K562 (cell line): ENCODE measurements around the gene COL13A1. TPM values are rescaled to one million over a fixed set of nuclear protein-coding genes. Genes with fewer than 3 reads are reported as not detected.
A peak's percentile ranks its signal among the peaks of the same experiment; 100 is the strongest.

ENCODE experiments used
- ATAC-seq: fragments of 200-7000 bp; cut with Tn5 transposase; 3 replicates; pipeline ENCODE4 v1.9.1; 2020; ENCODE audit warnings: moderate library complexity
- BruUV-seq: library from RNA; stranded (reverse); fragments of 400-500 nt; replicated peaks from 2 replicates; lab custom pipeline; 2021; lab: Mats Ljungman, UMichigan
- CTCF ChIA-PET: fragments of 300-600 bp; formaldehyde crosslinking; extraction: SDS; loops from one replicate; lab custom pipeline; 2021; ENCODE audit warnings: low intra/inter-chr PET ratio; lab: Yijun Ruan, JAX
- POLR2A ChIA-PET: fragments of 300-600, 350-650 bp; sonication (Branson Sonifier 250); formaldehyde crosslinking; extraction: SDS; loops from one replicate; lab custom pipeline; 2021; ENCODE audit warnings: antibody characterized with exemption, inconsistent platforms; lab: Yijun Ruan, JAX
- DNase-seq, 4 experiments: peaks; one replicate each; pipeline versions ENCODE4 v3.0.0 to v3.0.0-alpha.2; 2011 to 2018; ENCODE audit warnings: low spot score in 3 of 4, mixed read lengths in 3 of 4; ENCODE audit errors: extremely low read depth in 1 of 4
- FAIRE-seq: peaks from 2 replicates; lab custom pipeline; 2011; peaks lifted over from hg19 to GRCh38; lab: Jason Lieb, UNC
- H2AFZ ChIP-seq: 2 replicates; pipeline ENCODE4 v1.6.0; 2011; ENCODE audit warnings: low read depth, low read length, control low read depth, inconsistent platforms
- H3K27ac ChIP-seq: fragments of 200-600 bp; 3 replicates; pipeline ENCODE4 v1.8.0; 2011; ENCODE audit warnings: low read depth, mild to moderate bottlenecking, control low read depth, inconsistent platforms, low read length, moderate library complexity, mixed read lengths; ENCODE audit errors: extremely low read depth
- H3K27me3 ChIP-seq, 2 experiments: fragments of 300-600 bp in 1 of 2; 2 replicates in 1 of 2; 3 replicates in 1 of 2; pipeline versions ENCODE4 v1.6.0 to v1.8.0; 2011; ENCODE audit warnings: inconsistent platforms in 2 of 2, low read length in 2 of 2, mild to moderate bottlenecking in 1 of 2, mixed read lengths in 1 of 2, moderate library complexity in 1 of 2; ENCODE audit not compliant: control insufficient read depth in 2 of 2, insufficient read depth in 2 of 2
- H3K36me3 ChIP-seq: fragments of 300-600 bp; 3 replicates; pipeline ENCODE4 v1.8.0; 2011; ENCODE audit warnings: mild to moderate bottlenecking, low read length, inconsistent platforms; ENCODE audit not compliant: control insufficient read depth, insufficient read depth
- H3K4me1 ChIP-seq, 2 experiments: fragments of 200-600 bp in 1 of 2; replicated peaks in 1 of 2; 2 replicates in 1 of 2; 3 replicates in 1 of 2; pipeline versions ENCODE4 v1.5.1 to v1.8.0; 2011; ENCODE audit warnings: inconsistent platforms in 2 of 2, low read length in 2 of 2, mild to moderate bottlenecking in 1 of 2, mixed read lengths in 1 of 2, moderate library complexity in 1 of 2; ENCODE audit not compliant: control insufficient read depth in 2 of 2, insufficient read depth in 2 of 2
- H3K4me2 ChIP-seq: 2 replicates; pipeline ENCODE4 v1.6.1; 2011; ENCODE audit warnings: low read length, control low read depth, inconsistent platforms, mixed read lengths; ENCODE audit not compliant: insufficient read depth
- H3K4me3 ChIP-seq: fragments of 200-600 bp; sonication (generic), shearing (Covaris generic); 2 replicates; pipeline ENCODE4 v1.5.1; 2016; ENCODE audit warnings: control low read depth, inconsistent platforms
- H3K79me2 ChIP-seq: fragments of 200-600 bp; 3 replicates; pipeline ENCODE4 v1.8.0; 2011; ENCODE audit warnings: low read length, inconsistent platforms; ENCODE audit not compliant: control insufficient read depth, insufficient read depth
- H3K9ac ChIP-seq, 2 experiments: 2 replicates each; pipeline versions ENCODE4 v1.6.0 to v1.6.1; 2011; ENCODE audit warnings: low read depth in 2 of 2, low read length in 2 of 2, control low read depth in 1 of 2, inconsistent platforms in 1 of 2, mild to moderate bottlenecking in 1 of 2, mixed read lengths in 1 of 2; ENCODE audit not compliant: insufficient read depth in 1 of 2
- H3K9me1 ChIP-seq: one replicate; pipeline ENCODE4 v1.6.0; 2011; ENCODE audit warnings: inconsistent platforms, mild to moderate bottlenecking, low read length, moderate library complexity; ENCODE audit not compliant: control insufficient read depth, insufficient read depth
- H3K9me3 ChIP-seq: replicated peaks from 2 replicates; pipeline ENCODE4 v1.5.1; 2011; ENCODE audit warnings: low read depth, low read length, inconsistent platforms; ENCODE audit not compliant: control insufficient read depth, insufficient read depth
- H4K20me1 ChIP-seq: replicated peaks from 2 replicates; pipeline ENCODE4 v1.6.1; 2011; ENCODE audit warnings: low read length, inconsistent platforms, mixed read lengths; ENCODE audit not compliant: control insufficient read depth, insufficient read depth
- JUND ChIP-seq, 2 experiments: IDR thresholded peaks; 2 replicates in 1 of 2; 3 replicates in 1 of 2; pipeline ENCODE4 v1.6.1; 2011; ENCODE audit warnings: borderline replicate concordance in 2 of 2, low read depth in 2 of 2, low read length in 2 of 2, improper control_type of control experiment in 1 of 2, missing biosample characterization in 1 of 2, missing genetic modification characterization in 1 of 2, missing genetic modification reagents in 1 of 2
- KLF16 ChIP-seq: IDR thresholded peaks from 2 replicates; pipeline ENCODE4 v1.6.1; 2016; ENCODE audit warnings: antibody characterized with exemption
- NR2C2 ChIP-seq, 2 experiments: fragments of 200-800 bp in 1 of 2; sonication (Bioruptor generic) in 1 of 2; sonication (generic) in 1 of 2; formaldehyde crosslinking in 1 of 2; IDR thresholded peaks; 2 replicates each; pipeline versions ENCODE4 v1.6.1 to v1.8.0; 2016 to 2022; ENCODE audit warnings: mild to moderate bottlenecking in 1 of 2, missing compliant biosample characterization in 1 of 2, missing genetic modification characterization in 1 of 2, missing genetic modification reagents in 1 of 2
- RB1 ChIP-seq: fragments of 450-650 bp; IDR thresholded peaks from 2 replicates; pipeline ENCODE4 v1.6.1; 2017; ENCODE audit warnings: low read depth, mild to moderate bottlenecking
- RCOR1 ChIP-seq, 2 experiments: IDR thresholded peaks; 2 replicates each; pipeline ENCODE4 v1.6.1; 2012; ENCODE audit warnings: low read depth in 2 of 2, low read length in 2 of 2, borderline replicate concordance in 1 of 2, improper control_type of control experiment in 1 of 2
- SMARCA5 ChIP-seq: fragments of 450-650 bp; IDR thresholded peaks from 2 replicates; pipeline ENCODE4 v1.6.1; 2016
- ZBTB1 ChIP-seq: sonication (generic); formaldehyde crosslinking; IDR thresholded peaks from 2 replicates; pipeline ENCODE4 v1.8.1; 2023; ENCODE audit warnings: missing genetic modification reagents, low read depth, mild to moderate bottlenecking, borderline replicate concordance
- WGBS: fragments of 100-300 bp; shearing (Covaris generic); methylation state at CpG from one replicate; pipeline ENCODE4 v1.1.6; 2016; ENCODE audit warnings: low coverage, mixed read lengths; ENCODE audit not compliant: insufficient coverage; ENCODE audit errors: missing lambda C conversion rate; 5-methylcytosine and 5-hydroxymethylcytosine counted together
- in situ Hi-C: fragments of 300-500 bp; cut with MboI; formaldehyde crosslinking; loops from 4 replicates; pipeline ENCODE4 v1.15.0; 2018; ENCODE audit warnings: inconsistent platforms, mixed read lengths
- intact Hi-C: fragments of 100-400 bp; cut with micrococcal nuclease; formaldehyde crosslinking; loops from 2 replicates; pipeline ENCODE4 v1.14.2; 2022
- polyA plus RNA-seq, 8 experiments: library from polyadenylated mRNA; depleted of rRNA in 4 of 8; stranded (reverse) in 5 of 8; unstranded in 3 of 8; fragments of >200 nt; fragmentation: Nextera tagmentation in 2 of 8; fragmentation: Illumina TruSeq in 1 of 8; extraction: Ambion mirVana in 2 of 8; extraction: Trizol in 1 of 8; gene quantifications; 2 replicates each; pipeline versions ENCODE4 v1.2.1 to v1.2.3, GENCODE V29; 2011 to 2014; ENCODE audit warnings: inconsistent platforms in 1 of 8, missing spikeins in 1 of 8
- total RNA-seq, 7 experiments: library from RNA; depleted of rRNA in 6 of 7; stranded (reverse); fragments of >200 nt in 6 of 7; fragmentation: Illumina TruSeq in 2 of 7; extraction: Trizol in 2 of 7; gene quantifications; 2 replicates each; pipeline versions ENCODE4 v1.2.1 to v1.2.3, GENCODE V29; 2011 to 2021; ENCODE audit warnings: low replicate concordance in 1 of 7
- TF ChIP-seq, protein P1 (sequence below), 3 experiments: IDR thresholded peaks in 2 of 3; conservative IDR thresholded peaks in 1 of 3; 2 replicates each; pipeline ENCODE4 v1.5.1; 2011 to 2012; ENCODE audit warnings: low read length in 3 of 3, mild to moderate bottlenecking in 3 of 3, control low read depth in 2 of 3, improper control_type of control experiment in 1 of 3, inconsistent platforms in 1 of 3, low read depth in 1 of 3, mixed read lengths in 1 of 3, moderate library complexity in 1 of 3; ENCODE audit not compliant: insufficient read depth in 2 of 3

The COL13A1 gene
- total and polyA plus RNA-seq, 9 of the 15 experiments (the other 6 are each of a cell fraction or from before 2014, with no cell fraction given) = not detected

DNA sequence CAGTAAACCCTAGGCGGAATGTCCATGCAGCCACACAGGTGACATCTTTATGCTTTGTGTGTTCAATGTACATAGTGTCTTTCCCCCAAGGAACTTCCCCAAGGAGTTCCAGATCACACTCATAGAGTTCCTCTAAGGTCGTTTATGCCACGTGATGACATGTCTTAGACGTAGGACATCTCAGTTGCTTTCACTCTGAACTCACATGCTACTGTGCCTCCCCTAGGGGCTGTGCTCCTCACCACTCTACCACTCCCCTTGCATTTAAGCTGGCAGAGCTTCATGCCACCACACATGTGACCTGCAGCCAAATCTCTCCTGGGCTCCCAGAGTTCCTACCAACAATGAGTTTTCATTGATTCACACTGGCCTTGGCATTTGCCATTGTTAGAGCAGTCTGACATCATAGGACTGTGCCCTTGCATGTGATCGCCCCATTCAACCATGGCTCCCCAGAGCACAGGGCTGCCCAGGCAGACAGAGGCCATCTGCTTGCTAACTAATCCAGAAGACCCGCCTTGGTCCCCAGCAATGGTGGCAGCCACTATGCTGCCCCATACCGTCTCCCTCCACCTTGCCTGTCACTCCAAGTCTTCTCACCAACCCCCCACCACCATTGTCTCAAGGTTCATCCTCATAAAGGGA is 155.7 kb downstream of the COL13A1 start (continued):
- TF ChIP-seq, protein P1, sequence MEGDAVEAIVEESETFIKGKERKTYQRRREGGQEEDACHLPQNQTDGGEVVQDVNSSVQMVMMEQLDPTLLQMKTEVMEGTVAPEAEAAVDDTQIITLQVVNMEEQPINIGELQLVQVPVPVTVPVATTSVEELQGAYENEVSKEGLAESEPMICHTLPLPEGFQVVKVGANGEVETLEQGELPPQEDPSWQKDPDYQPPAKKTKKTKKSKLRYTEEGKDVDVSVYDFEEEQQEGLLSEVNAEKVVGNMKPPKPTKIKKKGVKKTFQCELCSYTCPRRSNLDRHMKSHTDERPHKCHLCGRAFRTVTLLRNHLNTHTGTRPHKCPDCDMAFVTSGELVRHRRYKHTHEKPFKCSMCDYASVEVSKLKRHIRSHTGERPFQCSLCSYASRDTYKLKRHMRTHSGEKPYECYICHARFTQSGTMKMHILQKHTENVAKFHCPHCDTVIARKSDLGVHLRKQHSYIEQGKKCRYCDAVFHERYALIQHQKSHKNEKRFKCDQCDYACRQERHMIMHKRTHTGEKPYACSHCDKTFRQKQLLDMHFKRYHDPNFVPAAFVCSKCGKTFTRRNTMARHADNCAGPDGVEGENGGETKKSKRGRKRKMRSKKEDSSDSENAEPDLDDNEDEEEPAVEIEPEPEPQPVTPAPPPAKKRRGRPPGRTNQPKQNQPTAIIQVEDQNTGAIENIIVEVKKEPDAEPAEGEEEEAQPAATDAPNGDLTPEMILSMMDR (IDR thresholded peaks at IDR 0.05 in 2 of 3, conservative IDR thresholded peaks at IDR 0.05 in 1 of 3; ENCODE audit: insufficient read depth in 2 of 3, low read depth in 1 of 3, low read length in 3 of 3) = no peak
- no peak for TF ChIP-seq ZBTB1

DNA sequence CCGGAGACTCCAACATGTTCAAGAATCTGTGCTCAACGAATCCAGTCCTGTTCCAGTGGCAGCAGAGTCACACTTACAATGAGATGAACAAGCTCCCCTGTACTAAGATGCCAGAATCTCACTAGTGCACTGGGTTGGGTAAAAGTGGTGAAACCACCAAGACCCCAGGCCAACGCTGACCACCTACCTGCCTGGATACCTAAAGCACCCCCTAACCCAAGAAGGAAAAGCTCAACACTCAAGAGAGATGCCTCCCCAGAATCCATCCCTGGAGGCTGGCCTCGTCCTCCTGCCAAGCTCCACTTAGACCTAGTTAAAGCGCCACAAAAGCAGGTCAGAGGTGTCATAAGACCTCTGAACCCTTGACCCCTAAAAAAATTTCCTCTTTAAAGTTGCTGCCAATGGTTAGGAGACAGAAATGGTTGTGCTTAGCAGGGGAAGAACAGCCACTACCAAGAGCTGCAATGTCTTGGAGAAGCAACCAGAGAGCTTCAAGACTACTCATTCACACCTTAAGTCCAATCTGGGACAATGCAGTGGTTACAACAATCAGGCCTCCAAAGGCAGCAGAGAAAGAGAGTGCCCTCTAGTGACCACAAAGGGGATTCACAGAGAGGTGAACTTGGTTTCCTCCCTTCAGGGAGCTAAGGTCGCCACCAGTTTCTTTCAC is 156.3 kb downstream of the COL13A1 start:
- H3K36me3 ChIP-seq = no peaks in the 10 kb centered on the region
- BruUV-seq = no TSS peak
- intact Hi-C loops (no loop called here), in situ Hi-C loops (no loop called here)
- no peak overlapping the region for H3K4me2 ChIP-seq
- ATAC-seq (peak; percentile 91), DNase-seq (peak; percentile 59 to 81 (median 76)), FAIRE-seq (peak; percentile 97)
- H3K27ac ChIP-seq = no peak overlapping the region
- CTCF ChIA-PET = interaction anchor here (0.7 kb wide), 1 partner anchor 407 kb away, joined by 3 read pairs; no protein-coding TSS in a partner anchor
- peaks cover 12 to 45% of the 10 kb centered on the region in 2 experiments; a peak in 4 of 5 replicates for H3K27me3 ChIP-seq
- no peak overlapping the region for H3K4me3 ChIP-seq
- H3K79me2 ChIP-seq = no peaks in the 10 kb centered on the region
- POLR2A ChIA-PET = interaction anchor here (0.6 to 1.5 kb wide), 6 partner anchors 17 to 487 kb away, joined by 3 to 5 read pairs (median 3); no protein-coding TSS in a partner anchor
- H3K9ac ChIP-seq = no peak overlapping the region
- no peaks in the 10 kb centered on the region; the same call in 1 of the 2 replicates for H4K20me1 ChIP-seq
- WGBS = 2% methylated on average over 6 of the region's 6 CpGs
- no peaks in the 10 kb centered on the region for H3K9me1 ChIP-seq
- H3K4me1 ChIP-seq = no peaks in the 10 kb centered on the region
- H2AFZ ChIP-seq = no peak overlapping the region
- H3K9me3 ChIP-seq = no peaks in the 10 kb centered on the region
- peak; percentile 45 for TF ChIP-seq KLF16
- TF ChIP-seq RB1 = 0 out of 2 replicates have a peak, but pooled peaks have one; percentile 10
- no peak for TF ChIP-seq JUND (IDR thresholded peaks at IDR 0.05; ENCODE audit: borderline replicate concordance, low read depth, low read length)
- no peak for TF ChIP-seq JUND (tag; IDR thresholded peaks at IDR 0.05; ENCODE audit: borderline replicate concordance, low read depth, low read length)
- TF ChIP-seq NR2C2 (CRISPR knock-in tag; IDR thresholded peaks at IDR 0.05) = no peak
- 0 out of 2 replicates have a peak, but pooled peaks have one; percentile 24 for TF ChIP-seq NR2C2 (tag; IDR thresholded peaks at IDR 0.05)
- TF ChIP-seq RCOR1 (IDR thresholded peaks at IDR 0.05; ENCODE audit: borderline replicate concordance in 1 of 2, low read depth in 2 of 2, low read length in 2 of 2) = 0 out of 4 replicates have a peak, but pooled peaks of 1 of the 2 experiments have one; percentile 21
- TF ChIP-seq SMARCA5 = no peak
- TF ChIP-seq, protein P1 (IDR thresholded peaks at IDR 0.05 in 2 of 3, conservative IDR thresholded peaks at IDR 0.05 in 1 of 3; ENCODE audit: insufficient read depth in 2 of 3, low read depth in 1 of 3, low read length in 3 of 3) = peak; percentile 88 to 90 (median 88)
